Breast epithelium (tissue), 4 donors: ENCODE data around the gene TGFB2. TPM values are rescaled to one million over a fixed set of nuclear protein-coding genes. Genes with fewer than 3 reads are reported as not detected.

Experiments used
- DNase-seq, 2 donors: peaks; one replicate each; pipeline ENCODE4 v3.0.0-alpha.2; 2019; ENCODE audit warnings: low spot score in 2 of 2
- H3K27ac ChIP-seq, 2 donors: fragments of 200-600 bp; sonication (generic) in 1 of 2; one replicate each; pipeline ENCODE4 v1.5.1; 2016 to 2019; ENCODE audit warnings: mild to moderate bottlenecking in 1 of 2
- H3K27me3 ChIP-seq, 2 donors: fragments of 200-600 bp; sonication (generic) in 1 of 2; one replicate each; pipeline versions ENCODE4 v1.5.1 to v1.6.0; 2017 to 2019; ENCODE audit warnings: control low read depth in 1 of 2, mild to moderate bottlenecking in 1 of 2
- H3K36me3 ChIP-seq: fragments of 200-600 bp; one replicate; pipeline ENCODE4 v1.5.1; 2019
- H3K4me1 ChIP-seq, 2 donors: fragments of 200-600 bp; sonication (generic); one replicate each; pipeline ENCODE4 v1.5.1; 2016 to 2019; ENCODE audit warnings: control low read depth in 1 of 2
- H3K4me3 ChIP-seq, 3 donors: fragments of 200-600 bp; sonication (generic); 1 replicate in 2 of 3; 2 replicates in 1 of 3; pipeline ENCODE4 v1.5.1; 2016 to 2019; ENCODE audit warnings: mild to moderate bottlenecking in 3 of 3, moderate library complexity in 2 of 3
- H3K9me3 ChIP-seq, 2 donors: fragments of 200-600 bp; sonication (generic) in 1 of 2; one replicate each; pipeline ENCODE4 v1.5.1; 2016 to 2019; ENCODE audit warnings: control low read depth in 1 of 2
- CTCF ChIP-seq, 3 donors: fragments of 450-650 bp; IDR thresholded peaks; one replicate each; pipeline ENCODE4 v1.5.1; 2016 to 2017; ENCODE audit warnings: antibody characterized with exemption in 3 of 3, mild to moderate bottlenecking in 3 of 3, moderate library complexity in 3 of 3
- POLR2A ChIP-seq: fragments of 450-650 bp; IDR thresholded peaks from one replicate; pipeline ENCODE4 v1.6.1; 2016; ENCODE audit warnings: antibody characterized with exemption, mild to moderate bottlenecking, moderate library complexity
- POLR2AphosphoS5 ChIP-seq, 3 donors: sonication (generic); formaldehyde crosslinking; IDR thresholded peaks; one replicate each; pipeline ENCODE4 v1.6.1; 2017; ENCODE audit warnings: antibody characterized with exemption in 3 of 3
- intact Hi-C: fragments of 100-400 bp; cut with DNase I; formaldehyde crosslinking; loops from one replicate; pipeline ENCODE4 v1.15.1; 2023; ENCODE audit warnings: low total_unique reads
- total RNA-seq, 3 donors: library from RNA; depleted of rRNA; stranded (reverse); fragments of >200 nt; gene quantifications; one replicate each; pipeline ENCODE4 v1.1.0, GENCODE V29; 2016

The TGFB2 gene
- total RNA-seq, 3 donors from 2014 or later: 1.6 to 10.2 (median 9.5) TPM

- DNase-seq: peak; percentile 63 to 74
- H3K27me3 ChIP-seq: no peaks in the 10 kb centered on the region
- TF ChIP-seq POLR2A: no peak
- TF ChIP-seq POLR2AphosphoS5 (IDR thresholded peaks at IDR 0.05): peak in 1 of 3 donors; percentile 41
- peak overlapping the region; percentile 74 to 82 for H3K27ac ChIP-seq
- no peaks in the 10 kb centered on the region for H3K36me3 ChIP-seq
- H3K4me1 ChIP-seq: peaks cover 0 to 4% of the 10 kb centered on the region in 2 donors
- no peaks in the 10 kb centered on the region for H3K9me3 ChIP-seq
- H3K4me3 ChIP-seq: no peak overlapping the region
- intact Hi-C loops: no loop called here
These were observed 35.2 kb downstream of the TGFB2 start for GRCh38 chr1:218380125-218380977.

GRCh38 chr1:218382261-218382660 is 37.1 kb downstream of the TGFB2 start:
- no peaks in the 10 kb centered on the region for H3K9me3 ChIP-seq
- no peaks in the 10 kb centered on the region for H3K27me3 ChIP-seq
- H3K4me1 ChIP-seq: peaks cover 0 to 4% of the 10 kb centered on the region in 2 donors
- H3K4me3 ChIP-seq: no peak overlapping the region
- no peak for DNase-seq
- H3K36me3 ChIP-seq: no peaks in the 10 kb centered on the region
- H3K27ac ChIP-seq: no peak overlapping the region
- TF ChIP-seq POLR2AphosphoS5 (IDR thresholded peaks at IDR 0.05): no peak
- TF ChIP-seq CTCF (IDR thresholded peaks at IDR 0.05): no peak
- TF ChIP-seq POLR2A: no peak
- intact Hi-C loops: no loop called here

GRCh38 chr1:218383051-218383450 is 37.9 kb downstream of the TGFB2 start:
- no peak for TF ChIP-seq POLR2AphosphoS5 (IDR thresholded peaks at IDR 0.05)
- TF ChIP-seq CTCF (IDR thresholded peaks at IDR 0.05): no peak
- TF ChIP-seq POLR2A: no peak

GRCh38 chr1:218383681-218384080 is 38.5 kb downstream of the TGFB2 start:
- no peak overlapping the region for H3K27ac ChIP-seq
- H3K4me3 ChIP-seq: no peak overlapping the region
- intact Hi-C loops: no loop called here
- no peak for TF ChIP-seq POLR2A
- no peak for TF ChIP-seq CTCF (IDR thresholded peaks at IDR 0.05)
- TF ChIP-seq POLR2AphosphoS5 (IDR thresholded peaks at IDR 0.05): no peak
- H3K4me1 ChIP-seq: peaks cover 0 to 4% of the 10 kb centered on the region in 2 donors
- no peak for DNase-seq
- H3K27me3 ChIP-seq: no peaks in the 10 kb centered on the region
- no peaks in the 10 kb centered on the region for H3K9me3 ChIP-seq
- no peaks in the 10 kb centered on the region for H3K36me3 ChIP-seq

More at GRCh38 chr1:218383051-218383450, 37.9 kb downstream of the TGFB2 start:
- Histone ChIP-seq H3K27ac (no peak overlapping the region), H3K9me3 (no peaks in the 10 kb centered on the region), H3K4me3 (no peak overlapping the region), H3K36me3 (no peaks in the 10 kb centered on the region), H3K4me1 (peaks cover 0 to 4% of the 10 kb centered on the region in 2 donors), H3K27me3 (no peaks in the 10 kb centered on the region)
- intact Hi-C loops: no loop called here
- no peak for DNase-seq

- no peak for DNase-seq
- Histone ChIP-seq H3K9me3 (no peaks in the 10 kb centered on the region), H3K27me3 (no peaks in the 10 kb centered on the region), H3K4me3 (no peak overlapping the region), H3K27ac (no peak overlapping the region), H3K36me3 (no peaks in the 10 kb centered on the region), H3K4me1 (peaks cover 0 to 4% of the 10 kb centered on the region in 2 donors)
- TF ChIP-seq CTCF (IDR thresholded peaks at IDR 0.05) (no peak), POLR2AphosphoS5 (IDR thresholded peaks at IDR 0.05) (no peak), POLR2A (no peak)
- intact Hi-C loops: no loop called here
These were observed 39.5 kb downstream of the TGFB2 start for GRCh38 chr1:218384581-218384993.
